GM12865 (cell line): Measurements from ENCODE around the gene TMEM43.

ENCODE experiments used
- DNase-seq: peaks from one replicate; pipeline ENCODE4 v3.0.0; 2010; ENCODE audit warnings: low read depth
- H3K4me3 ChIP-seq: 2 replicates; pipeline ENCODE4 v1.5.1; 2011; ENCODE audit warnings: mild to moderate bottlenecking, low read depth, low read length, control low read depth
- TF ChIP-seq, protein P1 (sequence below): IDR thresholded peaks from 2 replicates; pipeline ENCODE4 v1.5.1; 2011; ENCODE audit warnings: low read length, control low read depth, low read depth, inconsistent platforms; ENCODE audit not compliant: insufficient read depth; ENCODE audit errors: missing control alignments

TMEM43 gene

DNA sequence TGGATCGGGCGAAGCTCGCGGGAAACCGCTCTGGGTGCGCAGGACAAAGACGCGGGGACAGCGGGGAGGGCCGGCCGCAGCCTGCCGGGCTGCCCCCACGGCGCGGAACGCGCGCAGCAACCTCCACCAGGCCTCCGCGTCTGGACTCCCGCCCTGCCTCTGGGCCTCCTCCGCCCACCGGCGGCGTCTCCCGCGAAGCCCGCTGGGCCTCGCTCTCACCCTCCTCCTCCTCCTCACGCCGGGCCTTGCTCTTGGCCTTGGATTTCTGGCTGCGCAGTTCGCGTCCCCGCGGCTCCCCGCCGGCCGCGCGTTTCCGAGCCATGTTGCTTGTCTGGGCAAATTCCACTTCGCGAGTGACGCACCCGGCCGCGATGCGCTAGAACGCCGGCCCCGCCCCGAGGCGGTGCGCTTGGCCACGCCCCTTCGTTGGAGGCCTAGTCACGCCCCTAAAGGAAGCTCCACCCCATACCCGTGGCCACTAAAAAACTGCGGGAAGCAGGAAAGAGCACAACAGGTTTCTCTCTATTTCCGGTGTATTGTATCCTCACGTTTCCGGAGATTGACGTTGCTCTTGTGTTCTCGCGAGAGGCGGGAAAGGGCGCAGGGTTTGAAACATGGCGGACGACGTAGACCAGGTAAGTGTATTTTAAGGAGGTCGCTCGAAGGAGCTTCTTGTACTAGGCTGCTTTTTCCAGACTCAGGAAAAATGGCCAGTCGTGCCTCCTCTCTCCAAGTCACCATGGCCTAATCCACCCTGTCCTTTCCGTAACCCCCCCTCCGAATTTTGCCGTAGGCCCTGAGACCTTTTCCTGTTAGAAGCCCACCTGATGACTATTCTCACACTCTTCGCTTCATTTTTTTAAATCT is 53.6 kb downstream of the TMEM43 start, which contains the start of the genes LSM3 and XPC:
LSM3 (plus strand) TSS at position 571 of the 867 bp plus-strand sequence; CDS start at position 615, 44 bp downstream.
XPC (minus strand) TSS at position 355 of the 867 bp plus-strand sequence; CDS start at position 322, 33 bp downstream.
- H3K4me3 ChIP-seq = peak within 1 kb of the TSS; percentile 85
- peak; percentile 99 for DNase-seq
- TF ChIP-seq, protein P1, sequence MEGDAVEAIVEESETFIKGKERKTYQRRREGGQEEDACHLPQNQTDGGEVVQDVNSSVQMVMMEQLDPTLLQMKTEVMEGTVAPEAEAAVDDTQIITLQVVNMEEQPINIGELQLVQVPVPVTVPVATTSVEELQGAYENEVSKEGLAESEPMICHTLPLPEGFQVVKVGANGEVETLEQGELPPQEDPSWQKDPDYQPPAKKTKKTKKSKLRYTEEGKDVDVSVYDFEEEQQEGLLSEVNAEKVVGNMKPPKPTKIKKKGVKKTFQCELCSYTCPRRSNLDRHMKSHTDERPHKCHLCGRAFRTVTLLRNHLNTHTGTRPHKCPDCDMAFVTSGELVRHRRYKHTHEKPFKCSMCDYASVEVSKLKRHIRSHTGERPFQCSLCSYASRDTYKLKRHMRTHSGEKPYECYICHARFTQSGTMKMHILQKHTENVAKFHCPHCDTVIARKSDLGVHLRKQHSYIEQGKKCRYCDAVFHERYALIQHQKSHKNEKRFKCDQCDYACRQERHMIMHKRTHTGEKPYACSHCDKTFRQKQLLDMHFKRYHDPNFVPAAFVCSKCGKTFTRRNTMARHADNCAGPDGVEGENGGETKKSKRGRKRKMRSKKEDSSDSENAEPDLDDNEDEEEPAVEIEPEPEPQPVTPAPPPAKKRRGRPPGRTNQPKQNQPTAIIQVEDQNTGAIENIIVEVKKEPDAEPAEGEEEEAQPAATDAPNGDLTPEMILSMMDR = no peak

DNA sequence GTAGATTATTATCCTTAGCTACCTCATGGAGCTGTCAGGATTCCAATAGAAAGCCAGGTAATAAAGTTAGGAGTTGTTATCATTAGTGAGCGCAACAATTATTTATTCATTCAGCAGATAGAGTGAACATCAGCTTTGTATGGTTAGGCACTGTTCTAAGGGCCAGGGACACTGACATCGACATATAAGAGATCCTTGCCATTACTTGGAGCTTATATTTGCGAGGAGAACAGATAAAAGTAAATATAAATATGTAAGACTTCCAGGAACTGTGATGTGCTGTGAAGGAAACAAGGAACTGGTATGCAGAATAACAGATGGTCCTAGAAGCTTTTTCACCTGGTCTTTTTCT is 54.2 kb downstream of the TMEM43 start:
- peak overlapping the region; percentile 85 for H3K4me3 ChIP-seq
- TF ChIP-seq, protein P1 = no peak
- DNase-seq = no peak

DNA sequence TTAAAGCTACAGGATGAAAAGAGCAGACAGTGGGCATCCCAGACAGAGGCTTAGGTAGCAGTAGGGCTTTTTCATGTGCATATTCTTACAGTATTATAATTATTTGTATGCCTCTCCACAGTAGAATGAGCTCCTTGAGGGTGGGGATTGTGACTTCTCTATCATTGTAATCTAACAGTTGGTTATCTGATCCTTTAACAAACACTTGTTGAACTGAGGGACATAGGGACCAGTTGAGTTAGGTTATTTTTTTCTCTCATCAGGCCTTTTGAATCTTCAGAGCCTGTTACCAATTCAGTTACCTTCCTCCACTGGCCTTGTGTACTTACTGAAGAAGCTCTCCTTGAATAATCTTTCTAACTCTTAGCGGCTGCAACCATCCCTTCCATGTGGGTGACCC is 54.9 kb downstream of the TMEM43 start:
- TF ChIP-seq, protein P1 = no peak
- DNase-seq = no peak
- peak overlapping the region; percentile 85 for H3K4me3 ChIP-seq

DNA sequence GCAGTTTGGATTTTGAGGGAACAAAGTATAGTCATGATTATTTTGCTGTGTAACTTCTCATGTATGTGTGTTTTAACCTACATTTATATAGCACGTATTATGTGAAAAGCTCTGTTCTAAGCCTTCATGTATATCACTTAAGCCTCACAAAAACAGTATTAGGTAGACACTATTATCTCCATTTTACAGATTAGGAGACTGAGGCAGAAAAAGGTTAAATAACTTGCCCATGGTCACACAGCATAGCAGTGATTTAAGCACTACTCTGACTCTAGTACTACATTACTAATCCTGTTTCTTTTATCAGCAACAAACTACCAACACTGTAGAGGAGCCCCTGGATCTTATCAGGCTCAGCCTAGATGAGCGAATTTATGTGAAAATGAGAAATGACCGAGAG is 56.4 kb downstream of the TMEM43 start:
- no peak overlapping the region for H3K4me3 ChIP-seq
- TF ChIP-seq, protein P1 = no peak
- DNase-seq = no peak

DNA sequence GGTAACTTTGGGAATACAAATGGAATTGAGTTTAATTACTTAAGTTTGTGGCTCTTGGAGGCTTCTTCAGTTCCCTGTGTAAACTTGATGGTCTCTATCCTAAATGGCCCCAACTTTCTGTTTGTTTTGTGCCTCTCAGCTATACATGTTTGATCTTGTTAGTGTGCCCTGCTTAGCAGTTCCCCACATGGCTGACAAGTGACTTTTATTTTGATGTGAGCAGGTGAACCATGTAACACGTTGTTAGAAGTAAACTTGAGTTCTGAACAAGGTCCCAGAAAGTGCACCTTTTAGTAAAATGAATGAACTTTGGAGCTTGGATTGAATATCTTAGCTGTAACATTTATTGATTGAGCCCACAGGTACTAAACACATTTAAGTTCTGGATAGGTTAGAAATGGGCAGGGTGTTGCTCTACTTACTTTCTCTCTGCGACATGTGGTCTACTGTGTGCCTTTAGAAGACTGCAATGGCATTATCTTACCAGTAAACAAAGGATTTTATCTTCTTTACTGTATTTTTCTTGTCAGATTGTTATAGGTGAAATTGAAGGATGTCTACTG is 58.2 kb downstream of the TMEM43 start:
- TF ChIP-seq, protein P1 = no peak
- DNase-seq = no peak
- no peak overlapping the region for H3K4me3 ChIP-seq

DNA sequence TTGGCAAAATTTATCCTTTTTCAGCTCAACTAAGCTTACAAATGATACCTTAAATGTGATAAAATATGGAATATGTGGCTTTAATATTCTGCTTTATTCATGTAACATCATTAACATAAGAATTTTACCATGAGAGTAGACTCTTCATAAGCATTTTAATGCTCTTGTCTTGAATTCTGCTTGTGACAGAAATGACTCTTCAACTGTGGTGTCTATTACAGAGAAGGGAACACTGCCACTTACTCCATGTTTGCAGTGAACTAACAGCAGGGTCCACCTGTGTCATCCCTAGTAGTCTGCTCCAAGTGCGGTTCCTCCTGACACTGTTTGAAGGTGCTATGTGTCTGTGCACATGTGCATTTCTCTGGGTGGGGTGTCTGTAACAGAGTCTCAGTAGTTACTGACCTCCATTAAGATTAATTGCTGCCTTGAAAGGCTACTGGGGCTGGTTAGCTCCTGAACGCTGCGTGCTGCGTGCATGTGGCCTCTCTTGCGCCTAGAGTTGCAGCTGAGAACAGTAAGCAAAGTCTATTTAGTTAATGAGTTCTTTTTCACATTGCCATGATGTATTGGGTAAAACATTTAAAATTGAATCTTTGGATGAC is 62.1 kb downstream of the TMEM43 start:
- no peak for DNase-seq
- H3K4me3 ChIP-seq = no peak overlapping the region
- TF ChIP-seq, protein P1 = no peak
